Spleen (tissue), 11 donors: ENCODE measurements around the gene STRBP. TPM values are rescaled to one million over a fixed set of nuclear protein-coding genes. Genes with fewer than 3 reads are reported as not detected.
A peak's percentile ranks its signal among the peaks of the same experiment; 100 is the strongest.

Source experiments
- DNase-seq: peaks from one replicate; pipeline ENCODE4 v3.0.0-alpha.2; 2020
- H3K27ac ChIP-seq, 8 donors: fragments of 200-600 bp; sonication (generic) in 7 of 8; 1 replicate in 4 of 8; 2 replicates in 4 of 8; pipeline versions ENCODE4 v1.5.0 to v1.8.0; 2016 to 2021; ENCODE audit warnings: inconsistent platforms in 4 of 8, mild to moderate bottlenecking in 4 of 8, moderate library complexity in 1 of 8
- H3K27me3 ChIP-seq, 7 donors: fragments of 200-600 bp; sonication (generic) in 6 of 7; replicated peaks in 1 of 7; 1 replicate in 4 of 7; 2 replicates in 3 of 7; pipeline versions ENCODE4 v1.5.0 to v1.8.0; 2016 to 2021; ENCODE audit warnings: inconsistent platforms in 3 of 7, mild to moderate bottlenecking in 1 of 7
- H3K36me3 ChIP-seq, 6 donors: fragments of 200-600 bp; sonication (generic) in 5 of 6; 1 replicate in 4 of 6; 2 replicates in 2 of 6; pipeline versions ENCODE4 v1.5.0 to v1.8.0; 2016 to 2021; ENCODE audit warnings: inconsistent platforms in 2 of 6
- H3K4me1 ChIP-seq, 6 donors: fragments of 200-600 bp; sonication (generic) in 5 of 6; 1 replicate in 3 of 6; 2 replicates in 3 of 6; pipeline versions ENCODE4 v1.5.0 to v1.8.0; 2016 to 2021; ENCODE audit warnings: inconsistent platforms in 3 of 6
- H3K4me3 ChIP-seq, 8 donors: fragments of 200-600 bp; sonication (generic) in 7 of 8; 1 replicate in 4 of 8; 2 replicates in 4 of 8; pipeline versions ENCODE4 v1.5.0 to v1.8.0; 2016 to 2021; ENCODE audit warnings: inconsistent platforms in 4 of 8, mild to moderate bottlenecking in 4 of 8, moderate library complexity in 2 of 8
- H3K9me3 ChIP-seq, 8 donors: fragments of 200-600 bp; sonication (generic) in 7 of 8; 1 replicate in 4 of 8; 2 replicates in 4 of 8; pipeline versions ENCODE4 v1.5.0 to v1.8.0; 2016 to 2021; ENCODE audit warnings: inconsistent platforms in 4 of 8
- POLR2A ChIP-seq, 3 donors: fragments of 450-650 bp; IDR thresholded peaks; one replicate each; pipeline ENCODE4 v1.5.1; 2017; ENCODE audit warnings: antibody characterized with exemption in 3 of 3, mild to moderate bottlenecking in 1 of 3
- POLR2AphosphoS5 ChIP-seq, 3 donors: sonication (generic); formaldehyde crosslinking; IDR thresholded peaks; one replicate each; pipeline ENCODE4 v1.5.1; 2017; ENCODE audit warnings: antibody characterized with exemption in 3 of 3
- WGBS, 5 donors: extraction: QIAGEN DNeasy Blood & Tissue Kit in 3 of 5; methylation state at CpG; one replicate each; pipeline versions ENCODE4 v1.1.5 to v1.1.7; 2013 to 2018; 5-methylcytosine and 5-hydroxymethylcytosine counted together
- intact Hi-C: fragments of 100-400 bp; cut with DNase I; formaldehyde crosslinking; loops from one replicate; pipeline ENCODE4 v1.15.0; 2023; ENCODE audit warnings: low total_unique reads
- polyA plus RNA-seq, 3 donors: library from polyadenylated mRNA; stranded (reverse); fragments of 200-250 nt; gene quantifications; one replicate each; pipeline ENCODE4 v1.2.1, GENCODE V29; 2013
- total RNA-seq, 7 donors: library from RNA; depleted of rRNA in 3 of 7; stranded (reverse); fragments of >200 nt in 3 of 7; fragmentation: NEBNext Ultra II Directional in 4 of 7; extraction: Animal tissue kit (Norgen Biotek cat#: 25700) in 4 of 7; gene quantifications; one replicate each; pipeline versions ENCODE4 v1.1.0 to v1.2.1, GENCODE V29; 2016 to 2021
- TF ChIP-seq, protein P1 (sequence below), 11 experiments: fragments of 200-600 bp in 7 of 11; fragments of 450-650 bp in 4 of 11; sonication (generic) in 4 of 11; IDR thresholded peaks in 8 of 11; conservative IDR thresholded peaks in 3 of 11; 1 replicate in 7 of 11; 2 replicates in 4 of 11; pipeline versions ENCODE4 v1.4.0 to v1.8.0; 2016 to 2021; ENCODE audit warnings: antibody characterized with exemption in 11 of 11, inconsistent platforms in 4 of 11, mild to moderate bottlenecking in 1 of 11
- donor health status: healthy with polysubstance abuse.
- donor health status: DM: no; HTN: no; CAD: no; lungs with moderate emphysema.
- donor health status: DM: no; HTN: no; CAD: no.
- donor health status: Bipolar disorder and iron deficiency.
- donor health status: healthy.
- donor health status: DM: no; HTN: no; CAD: no.
- donor health status: DM: yes; HTN: yes; CAD: no.

The STRBP gene
- total and polyA plus RNA-seq, 10 donors, result 23.8 to 57.1 (median 36.7) TPM

DNA sequence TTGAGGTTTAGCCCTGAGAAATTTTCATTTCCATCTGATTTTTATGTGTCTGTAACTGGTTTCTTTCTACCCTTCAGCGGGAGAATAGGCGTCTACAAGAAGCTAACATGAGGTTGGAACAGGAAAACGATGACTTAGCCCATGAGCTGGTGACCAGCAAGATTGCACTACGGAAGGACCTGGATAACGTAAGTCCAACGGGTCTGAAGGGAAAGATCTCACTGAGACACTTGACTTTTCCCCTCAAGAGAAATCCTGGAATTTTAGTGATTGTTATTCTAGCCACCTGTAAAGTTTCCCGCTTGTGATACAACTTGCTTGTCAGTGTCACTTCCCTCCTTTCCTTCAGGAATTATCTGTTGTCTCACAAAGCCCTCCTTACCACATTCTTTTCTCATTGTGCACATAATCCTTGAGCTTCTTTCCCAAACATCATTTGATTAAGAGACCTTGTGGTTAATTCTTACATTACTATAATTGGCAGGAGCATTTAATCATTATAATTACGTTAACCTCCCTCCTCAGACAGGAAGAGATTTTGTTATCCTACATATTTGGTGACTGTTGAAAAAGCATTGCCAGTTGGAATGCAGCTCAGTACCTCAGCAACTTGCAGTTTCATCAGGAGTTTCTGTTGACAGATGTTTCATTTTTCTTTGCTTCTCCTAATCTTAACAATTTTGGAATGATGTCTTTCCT, 178.0 kb downstream of the STRBP start:
- Histone ChIP-seq H3K27me3 (no peaks in the 10 kb centered on the region), H3K36me3 (peaks cover 0 to 96% (median 26%) of the 10 kb centered on the region in 6 donors), H3K27ac (no peak overlapping the region), H3K4me3 (no peak overlapping the region), H3K9me3 (no peaks in the 10 kb centered on the region), H3K4me1 (peaks cover 0 to 30% (median 16%) of the 10 kb centered on the region in 6 donors)
- DNase-seq, result no peak
- WGBS, 5 donors, result 84 to 91% (median 88%) methylated on average over 8 of the region's 8 CpGs
- TF ChIP-seq POLR2A (IDR thresholded peaks at IDR 0.05), result no peak
- TF ChIP-seq, protein P1, sequence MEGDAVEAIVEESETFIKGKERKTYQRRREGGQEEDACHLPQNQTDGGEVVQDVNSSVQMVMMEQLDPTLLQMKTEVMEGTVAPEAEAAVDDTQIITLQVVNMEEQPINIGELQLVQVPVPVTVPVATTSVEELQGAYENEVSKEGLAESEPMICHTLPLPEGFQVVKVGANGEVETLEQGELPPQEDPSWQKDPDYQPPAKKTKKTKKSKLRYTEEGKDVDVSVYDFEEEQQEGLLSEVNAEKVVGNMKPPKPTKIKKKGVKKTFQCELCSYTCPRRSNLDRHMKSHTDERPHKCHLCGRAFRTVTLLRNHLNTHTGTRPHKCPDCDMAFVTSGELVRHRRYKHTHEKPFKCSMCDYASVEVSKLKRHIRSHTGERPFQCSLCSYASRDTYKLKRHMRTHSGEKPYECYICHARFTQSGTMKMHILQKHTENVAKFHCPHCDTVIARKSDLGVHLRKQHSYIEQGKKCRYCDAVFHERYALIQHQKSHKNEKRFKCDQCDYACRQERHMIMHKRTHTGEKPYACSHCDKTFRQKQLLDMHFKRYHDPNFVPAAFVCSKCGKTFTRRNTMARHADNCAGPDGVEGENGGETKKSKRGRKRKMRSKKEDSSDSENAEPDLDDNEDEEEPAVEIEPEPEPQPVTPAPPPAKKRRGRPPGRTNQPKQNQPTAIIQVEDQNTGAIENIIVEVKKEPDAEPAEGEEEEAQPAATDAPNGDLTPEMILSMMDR (IDR thresholded peaks at IDR 0.05 in 8 of 11, conservative IDR thresholded peaks at IDR 0.05 in 3 of 11), result no peak
- no peak for TF ChIP-seq POLR2AphosphoS5 (IDR thresholded peaks at IDR 0.05)
- intact Hi-C loops, result no loop called here

DNA sequence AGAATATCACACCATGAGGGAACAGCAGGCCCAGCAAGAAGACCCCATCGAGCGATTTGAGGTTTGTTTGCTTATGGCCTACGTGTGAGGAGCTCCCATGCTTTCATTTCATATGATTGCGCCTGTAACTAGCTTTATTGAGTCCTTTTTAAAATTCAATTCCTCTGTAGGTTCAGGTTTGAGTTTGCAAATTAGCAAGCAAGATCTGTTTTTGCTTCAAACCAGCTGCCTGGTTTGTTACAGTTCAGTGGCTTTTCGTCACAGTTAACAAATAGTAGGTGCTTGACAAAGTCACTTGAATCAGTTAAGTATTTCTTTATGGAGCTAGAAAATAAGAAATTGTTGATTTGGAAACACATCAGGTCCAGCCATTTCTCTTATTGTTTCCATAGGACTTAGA, 178.6 kb downstream of the STRBP start:
- Histone ChIP-seq H3K36me3 (peaks cover 0 to 97% (median 26%) of the 10 kb centered on the region in 6 donors), H3K27ac (peak overlapping the region in 1 of 8 donors; percentile 18)
- WGBS, 5 donors, result 80 to 91% (median 89%) methylated on average over 5 of the region's 5 CpGs

DNA sequence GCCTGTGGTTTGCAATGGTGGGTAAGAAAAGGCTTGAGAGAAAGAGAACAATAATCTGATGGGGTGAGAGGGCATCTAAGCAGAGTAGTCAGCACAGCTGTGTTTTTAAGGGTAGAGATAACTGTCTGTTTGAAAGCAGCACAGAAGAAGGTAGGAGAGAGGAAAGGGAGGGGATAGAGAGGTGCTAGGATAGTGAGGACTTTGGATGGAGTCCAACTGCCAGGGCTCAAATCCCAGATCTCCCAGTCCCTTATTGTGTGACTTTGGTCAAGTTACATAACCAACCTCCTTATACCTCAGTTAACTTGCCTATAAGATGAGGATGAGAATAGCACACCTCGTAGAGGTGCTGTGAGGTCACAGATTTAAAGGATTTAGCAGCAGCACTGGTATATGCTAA, 179.3 kb downstream of the STRBP start:
- intact Hi-C loops, result no loop called here
- Histone ChIP-seq H3K4me1 (peaks cover 0 to 26% (median 3%) of the 10 kb centered on the region in 6 donors), H3K36me3 (peaks cover 0 to 97% (median 28%) of the 10 kb centered on the region in 6 donors), H3K27ac (no peak overlapping the region), H3K9me3 (no peaks in the 10 kb centered on the region), H3K4me3 (no peak overlapping the region), H3K27me3 (no peaks in the 10 kb centered on the region)
- TF ChIP-seq, protein P1 (IDR thresholded peaks at IDR 0.05 in 8 of 11, conservative IDR thresholded peaks at IDR 0.05 in 3 of 11), result no peak
- TF ChIP-seq POLR2A (IDR thresholded peaks at IDR 0.05) (no peak), POLR2AphosphoS5 (IDR thresholded peaks at IDR 0.05) (no peak)
- DNase-seq, result no peak
- 83 to 91% (median 86%) methylated on average over 1 of the region's 1 CpG for WGBS, 5 donors

More for the DNA sequence above, 178.6 kb downstream of the STRBP start:
- TF ChIP-seq POLR2A (IDR thresholded peaks at IDR 0.05), result no peak
- TF ChIP-seq, protein P1 (IDR thresholded peaks at IDR 0.05 in 8 of 11, conservative IDR thresholded peaks at IDR 0.05 in 3 of 11), result no peak
- no peak overlapping the region for H3K4me3 ChIP-seq
- intact Hi-C loops, result no loop called here
- peaks cover 0 to 30% (median 10%) of the 10 kb centered on the region in 6 donors for H3K4me1 ChIP-seq
- H3K27me3 ChIP-seq, result no peaks in the 10 kb centered on the region
- no peaks in the 10 kb centered on the region for H3K9me3 ChIP-seq
- no peak for DNase-seq

DNA sequence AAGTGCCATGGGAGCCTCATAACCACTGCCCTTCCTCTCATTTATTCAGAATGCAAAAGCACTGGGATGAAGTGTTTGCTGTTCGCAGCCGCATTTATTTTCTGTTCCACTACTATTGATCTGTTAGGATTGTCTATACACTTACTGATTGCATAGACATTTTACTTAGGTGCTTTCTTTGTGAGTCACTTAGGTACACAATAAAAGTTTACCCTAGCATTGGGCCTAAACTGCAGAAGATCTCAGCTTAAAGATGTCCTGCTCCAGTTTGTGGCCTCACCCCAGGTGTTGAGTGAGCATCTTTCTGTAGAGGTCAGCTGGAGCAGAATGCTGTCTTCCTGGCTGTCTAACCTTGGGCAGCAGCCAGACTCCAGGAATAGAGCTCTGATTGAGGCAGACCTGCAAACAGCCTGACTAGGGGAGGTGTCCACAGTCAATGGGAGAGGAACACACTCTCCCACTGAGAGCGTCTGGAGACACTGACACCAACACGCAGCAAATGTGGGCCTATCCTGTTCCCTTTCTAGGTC, 181.0 kb downstream of the STRBP start:
- peaks cover 0 to 97% (median 26%) of the 10 kb centered on the region in 6 donors for H3K36me3 ChIP-seq
- no peaks in the 10 kb centered on the region for H3K9me3 ChIP-seq
- H3K4me3 ChIP-seq, result no peak overlapping the region
- TF ChIP-seq, protein P1 (IDR thresholded peaks at IDR 0.05 in 8 of 11, conservative IDR thresholded peaks at IDR 0.05 in 3 of 11), result no peak
- TF ChIP-seq POLR2AphosphoS5 (IDR thresholded peaks at IDR 0.05) (no peak), POLR2A (IDR thresholded peaks at IDR 0.05) (no peak)
- intact Hi-C loops, result no loop called here
- DNase-seq, result no peak
- H3K4me1 ChIP-seq, result peaks cover 0 to 12% (median 0%) of the 10 kb centered on the region in 6 donors
- no peaks in the 10 kb centered on the region for H3K27me3 ChIP-seq
- H3K27ac ChIP-seq, result no peak overlapping the region
- WGBS, 5 donors, result 93 to 96% (median 95%) methylated on average over 4 of the region's 4 CpGs
